PC-9 (cell line): Measurements from ENCODE around the gene RBM38. TPM values are rescaled to one million over a fixed set of nuclear protein-coding genes. Genes with fewer than 3 reads are reported as not detected.

ENCODE experiments used
- BruUV-seq: library from RNA; stranded (reverse); fragments of 400-500 nt; replicated peaks from 2 replicates; lab custom pipeline; 2021; lab: Mats Ljungman, UMichigan
- CTCF ChIA-PET: fragments of 300-600 bp; sonication (Branson Sonifier 250); formaldehyde crosslinking; loops from one replicate; lab custom pipeline; 2022; ENCODE audit warnings: antibody characterized with exemption; lab: Charles Lee
- POLR2A ChIA-PET: fragments of 300-600 bp; sonication (Branson Sonifier 250); formaldehyde crosslinking; loops from one replicate; lab custom pipeline; 2022; ENCODE audit warnings: antibody characterized with exemption; ENCODE audit not compliant: unreplicated experiment; lab: Charles Lee
- DNase-seq, 2 experiments: peaks; one replicate each; pipeline versions ENCODE4 v3.0.0 to v3.0.0-alpha.2; 2015 to 2022; ENCODE audit warnings: mixed read lengths in 1 of 2
- H2AFZ ChIP-seq: fragments of 200-600 bp; sonication (generic); 2 replicates; pipeline ENCODE4 v1.8.1; 2017; ENCODE audit warnings: antibody characterized with exemption
- H3F3A ChIP-seq: fragments of 200-600 bp; sonication (generic); 2 replicates; pipeline ENCODE4 v1.8.1; 2017; ENCODE audit warnings: antibody characterized with exemption, mild to moderate bottlenecking, low read depth; ENCODE audit not compliant: insufficient read depth
- H3K27ac ChIP-seq: fragments of 200-600 bp; sonication (generic); 2 replicates; pipeline ENCODE4 v1.6.1; 2016; ENCODE audit warnings: mixed run types
- H3K27me3 ChIP-seq: fragments of 200-600 bp; sonication (generic); 2 replicates; pipeline ENCODE4 v1.6.1; 2016; ENCODE audit warnings: low read depth, mixed run types; ENCODE audit not compliant: insufficient read depth
- H3K36me3 ChIP-seq: fragments of 200-600 bp; sonication (generic); 2 replicates; pipeline ENCODE4 v1.6.1; 2016; ENCODE audit warnings: low read depth, mixed run types
- H3K4me1 ChIP-seq: fragments of 200-600 bp; sonication (generic); replicated peaks from 2 replicates; pipeline ENCODE4 v1.6.1; 2016; ENCODE audit warnings: mixed run types; ENCODE audit not compliant: insufficient read depth
- H3K4me2 ChIP-seq: fragments of 200-600 bp; sonication (generic); 2 replicates; pipeline ENCODE4 v1.6.1; 2017; ENCODE audit warnings: mixed run types
- H3K4me3 ChIP-seq: fragments of 200-600 bp; sonication (generic); 2 replicates; pipeline ENCODE4 v1.6.1; 2016; ENCODE audit warnings: mixed run types
- H3K79me2 ChIP-seq: fragments of 200-600 bp; sonication (generic); 2 replicates; pipeline ENCODE4 v1.6.1; 2017; ENCODE audit warnings: low read depth, mixed run types
- H3K9me2 ChIP-seq: fragments of 200-600 bp; sonication (generic); 2 replicates; pipeline ENCODE4 v1.8.1; 2017; ENCODE audit warnings: mild to moderate bottlenecking; ENCODE audit not compliant: insufficient read depth
- H3K9me3 ChIP-seq: fragments of 200-600 bp; sonication (generic); 2 replicates; pipeline ENCODE4 v1.8.1; 2016; ENCODE audit warnings: low read depth; ENCODE audit not compliant: insufficient read depth
- H4K20me1 ChIP-seq: fragments of 200-600 bp; sonication (generic); 2 replicates; pipeline ENCODE4 v1.8.1; 2017; ENCODE audit not compliant: insufficient read depth
- CTCF ChIP-seq: fragments of 200-600 bp; sonication (generic); conservative IDR thresholded peaks from 2 replicates; pipeline ENCODE4 v1.6.1; 2017; ENCODE audit warnings: mixed run types, antibody characterized with exemption, mild to moderate bottlenecking, moderate library complexity
- EZH2 ChIP-seq: fragments of 200-600 bp; sonication (generic); IDR thresholded peaks from 2 replicates; pipeline ENCODE4 v1.8.0; 2017; ENCODE audit warnings: antibody characterized with exemption, low read depth
- intact Hi-C: fragments of 100-400 bp; cut with micrococcal nuclease; formaldehyde crosslinking; loops from one replicate; pipeline ENCODE4 v1.10.0; 2022; ENCODE audit not compliant: unreplicated experiment
- total RNA-seq: library from RNA; stranded (reverse); gene quantifications from 2 replicates; pipeline ENCODE4 v1.2.3, GENCODE V29; 2021

The RBM38 gene
- total RNA-seq, 1 experiment from 2014 or later, result 25.6 TPM

GRCh38 chr20:57397693-57398108 is 6.5 kb downstream of the RBM38 start:
- no peaks in the 10 kb centered on the region for H3K9me2 ChIP-seq
- DNase-seq, result no peak
- ChIA-PET POLR2A (no interaction called here), CTCF (no interaction called here)
- TF ChIP-seq EZH2 (no peak), CTCF (no peak)
- no peaks in the 10 kb centered on the region for H3K9me3 ChIP-seq
- intact Hi-C loops, result no loop called here
- no peaks in the 10 kb centered on the region for H3K27me3 ChIP-seq
- H3K4me1 ChIP-seq, result no peaks in the 10 kb centered on the region
- no peak overlapping the region for H3K4me3 ChIP-seq
- no peak overlapping the region for H2AFZ ChIP-seq
- H3K79me2 ChIP-seq, result no peaks in the 10 kb centered on the region
- no peak overlapping the region for H3K27ac ChIP-seq
- no peak overlapping the region for H3K4me2 ChIP-seq
- no peaks in the 10 kb centered on the region for H3F3A ChIP-seq
- H4K20me1 ChIP-seq, result 0 out of 2 replicates have a peak, but pooled peaks cover 6% of the 10 kb centered on the region
- no peaks in the 10 kb centered on the region for H3K36me3 ChIP-seq
- no TSS peak for BruUV-seq

GRCh38 chr20:57398231-57398821 is 7.1 kb downstream of the RBM38 start:
- Histone ChIP-seq H3K36me3 (no peaks in the 10 kb centered on the region), H3K9me2 (no peaks in the 10 kb centered on the region), H3K27ac (no peak overlapping the region), H3K4me3 (no peak overlapping the region), H3K9me3 (no peaks in the 10 kb centered on the region), H3K4me1 (no peaks in the 10 kb centered on the region), H2AFZ (no peak overlapping the region), H3F3A (no peaks in the 10 kb centered on the region), H3K79me2 (no peaks in the 10 kb centered on the region), H4K20me1 (0 out of 2 replicates have a peak, but pooled peaks cover 4% of the 10 kb centered on the region), H3K4me2 (no peak overlapping the region), H3K27me3 (no peaks in the 10 kb centered on the region)
- BruUV-seq, result no TSS peak
- CTCF ChIA-PET, result interaction anchor here (0.5 kb wide), 1 partner anchor 96 kb away, joined by 3 read pairs; no protein-coding TSS in a partner anchor
- TF ChIP-seq EZH2 (no peak), CTCF (no peak)
- POLR2A ChIA-PET, result no interaction called here
- DNase-seq, result no peak
- intact Hi-C loops, result no loop called here

- Histone ChIP-seq H3K9me3 (no peaks in the 10 kb centered on the region), H3K4me1 (no peaks in the 10 kb centered on the region), H3K9me2 (no peaks in the 10 kb centered on the region), H3K4me3 (no peak overlapping the region), H3K27me3 (no peaks in the 10 kb centered on the region), H2AFZ (no peak overlapping the region), H3K36me3 (no peaks in the 10 kb centered on the region), H4K20me1 (0 out of 2 replicates have a peak, but pooled peaks cover 4% of the 10 kb centered on the region), H3K27ac (no peak overlapping the region), H3F3A (no peaks in the 10 kb centered on the region), H3K79me2 (no peaks in the 10 kb centered on the region), H3K4me2 (no peak overlapping the region)
- CTCF ChIA-PET, result interaction anchor here (0.5 kb wide), 1 partner anchor 97 kb away, joined by 3 read pairs; no protein-coding TSS in a partner anchor
- POLR2A ChIA-PET, result no interaction called here
- TF ChIP-seq CTCF (no peak), EZH2 (no peak)
- intact Hi-C loops, result no loop called here
- no peak for DNase-seq
- no TSS peak for BruUV-seq
Observed at GRCh38 chr20:57398901-57399535, 7.8 kb downstream of the RBM38 start.
